Mucosa of gallbladder (tissue), 1 donor: ENCODE results near the gene CHMP3. TPM values are rescaled to one million over a fixed set of nuclear protein-coding genes. Genes with fewer than 3 reads are reported as not detected.
"Not testable (repeated sequence)": the region's sequence is repeated elsewhere in the genome, so short reads cannot be mapped to it uniquely, and the experiment has no call there.

Experiments
- DNase-seq: peaks from one replicate; pipeline ENCODE4 v3.0.0-alpha.2; 2020; ENCODE audit warnings: low spot score
- total RNA-seq: library from RNA; stranded (reverse); gene quantifications from one replicate; pipeline ENCODE4 v1.2.1, GENCODE V29; 2021
- donor health status: DM: no; HTN: no; CAD: no.

The CHMP3 gene
- total RNA-seq, 1 donor from 2014 or later = 142 TPM

GRCh38 chr2:86549440-86549839 is 13.8 kb downstream of the CHMP3 start:
- DNase-seq = not testable (repeated sequence)

GRCh38 chr2:86548913-86549396 is 14.3 kb downstream of the CHMP3 start:
- not testable (repeated sequence) for DNase-seq

GRCh38 chr2:86548165-86548912 is 14.9 kb downstream of the CHMP3 start:
- DNase-seq = not testable (repeated sequence)

GRCh38 chr2:86545296-86545924 is 17.8 kb downstream of the CHMP3 start:
- not testable (repeated sequence) for DNase-seq

GRCh38 chr2:86544278-86545099 is 18.8 kb downstream of the CHMP3 start:
- DNase-seq = not testable (repeated sequence)

GRCh38 chr2:86543793-86544192 is 19.4 kb downstream of the CHMP3 start:
- DNase-seq = no peak

- no peak for DNase-seq
Observed at GRCh38 chr2:86543335-86543734, 19.9 kb downstream of the CHMP3 start.

- no peak for DNase-seq
Observed at GRCh38 chr2:86542814-86543213, 20.4 kb downstream of the CHMP3 start.

GRCh38 chr2:86541334-86541733 is 21.9 kb downstream of the CHMP3 start:
- no peak for DNase-seq

GRCh38 chr2:86533589-86533988 is 29.7 kb downstream of the CHMP3 start:
- DNase-seq = no peak

- DNase-seq = no peak
Observed at GRCh38 chr2:86525421-86526340, 37.6 kb downstream of the CHMP3 start.

- no peak for DNase-seq
Observed at GRCh38 chr2:86523491-86523890, 39.8 kb downstream of the CHMP3 start.

GRCh38 chr2:86522711-86523110 is 40.5 kb downstream of the CHMP3 start:
- DNase-seq = no peak

GRCh38 chr2:86521922-86522321 is 41.3 kb downstream of the CHMP3 start:
- DNase-seq = no peak

GRCh38 chr2:86520153-86520552 is 43.1 kb downstream of the CHMP3 start:
- no peak for DNase-seq

- no peak for DNase-seq
Observed at GRCh38 chr2:86519349-86519748, 43.9 kb downstream of the CHMP3 start.

GRCh38 chr2:86518481-86518880 is 44.8 kb downstream of the CHMP3 start:
- peak; percentile 20 for DNase-seq

GRCh38 chr2:86513948-86514660 is 49.1 kb downstream of the CHMP3 start:
- DNase-seq = no peak

GRCh38 chr2:86512892-86513291 is 50.4 kb downstream of the CHMP3 start:
- no peak for DNase-seq

- no peak for DNase-seq
Observed at GRCh38 chr2:86512034-86512433, 51.2 kb downstream of the CHMP3 start.
